ENCODE results near the gene ARHGEF11.

The ARHGEF11 gene

GRCh38 chr1:157021688-157022087, 23.9 kb downstream of the ARHGEF11 start:
- Histone ChIP-seq H2BK5ac (ENCODE audit: low read depth, low read length, poor library complexity, severe bottlenecking) (no peak overlapping the region), H2AFZ (ENCODE audit: low read depth, low read length) (no peak overlapping the region)
- WGBS = 100% methylated on average over 1 of the region's 1 CpG

GRCh38 chr1:157019457-157019856, 26.1 kb downstream of the ARHGEF11 start:
- H3K23ac ChIP-seq (ENCODE audit: low read length in 2 of 2) = no peak overlapping the region
- no peaks in the 10 kb centered on the region for H3K4me1 ChIP-seq (ENCODE audit: control insufficient read depth, insufficient read depth, low read depth, low read length)
- H2BK12ac ChIP-seq (ENCODE audit: low read length in 2 of 2) = no peak overlapping the region
- H4K8ac ChIP-seq (ENCODE audit: low read length) = no peak overlapping the region
- no peak overlapping the region for H3K27ac ChIP-seq (ENCODE audit: low read length, poor library complexity, severe bottlenecking)
- H4K91ac ChIP-seq (ENCODE audit: low read length) = no peak overlapping the region
- H2AK5ac ChIP-seq (ENCODE audit: low read length, severe bottlenecking) = no peak overlapping the region
- no peak overlapping the region for H3K14ac ChIP-seq (ENCODE audit: low read length in 2 of 2)
- no peak overlapping the region for H2BK15ac ChIP-seq (ENCODE audit: low read depth, poor library complexity, severe bottlenecking)
- H3K4me3 ChIP-seq (ENCODE audit: insufficient read depth in 1 of 2, low read depth in 1 of 2, low read length in 2 of 2) = no peak overlapping the region
- no peak overlapping the region for H2BK5ac ChIP-seq (ENCODE audit: low read depth, low read length, poor library complexity, severe bottlenecking)
- peaks cover 13% of the 10 kb centered on the region for H3K79me1 ChIP-seq (replicated peaks; ENCODE audit: low read length, poor library complexity, severe bottlenecking)
- DNase-seq = no peak
- no peaks in the 10 kb centered on the region for H3K36me3 ChIP-seq (ENCODE audit: control insufficient read depth in 1 of 2, insufficient read depth in 2 of 2, low read depth in 1 of 2, low read length in 2 of 2)
- no peak overlapping the region for H2AFZ ChIP-seq (ENCODE audit: low read depth, low read length)
- H3K27me3 ChIP-seq (ENCODE audit: control insufficient read depth in 1 of 2, insufficient read depth in 1 of 2, low read length in 2 of 2) = no peaks in the 10 kb centered on the region
- no peak overlapping the region for H3K4me2 ChIP-seq (ENCODE audit: low read length, poor library complexity, severe bottlenecking)
- no peak overlapping the region for H3K18ac ChIP-seq (ENCODE audit: low read depth in 1 of 2, low read length in 2 of 2)
- H2BK120ac ChIP-seq (ENCODE audit: low read depth, low read length) = no peak overlapping the region
- H3K9ac ChIP-seq (ENCODE audit: low read length) = no peak overlapping the region
- no peak overlapping the region for H3K4ac ChIP-seq (ENCODE audit: low read depth in 1 of 2, low read length in 2 of 2)
- H3K9me3 ChIP-seq (ENCODE audit: control insufficient read depth, low read length) = peaks cover 17% of the 10 kb centered on the region

More at GRCh38 chr1:157021688-157022087, 23.9 kb downstream of the ARHGEF11 start:
- Histone ChIP-seq H3K27me3 (ENCODE audit: control insufficient read depth in 1 of 2, insufficient read depth in 1 of 2, low read length in 2 of 2) (no peaks in the 10 kb centered on the region), H3K4ac (ENCODE audit: low read depth in 1 of 2, low read length in 2 of 2) (no peak overlapping the region), H3K4me2 (ENCODE audit: low read length, poor library complexity, severe bottlenecking) (no peak overlapping the region), H3K36me3 (ENCODE audit: control insufficient read depth in 1 of 2, insufficient read depth in 2 of 2, low read depth in 1 of 2, low read length in 2 of 2) (no peaks in the 10 kb centered on the region), H3K27ac (ENCODE audit: low read length, poor library complexity, severe bottlenecking) (no peak overlapping the region), H4K91ac (ENCODE audit: low read length) (no peak overlapping the region), H3K79me1 (replicated peaks; ENCODE audit: low read length, poor library complexity, severe bottlenecking) (peaks cover 7% of the 10 kb centered on the region), H3K9ac (ENCODE audit: low read length) (no peak overlapping the region), H4K8ac (ENCODE audit: low read length) (no peak overlapping the region), H2BK15ac (ENCODE audit: low read depth, poor library complexity, severe bottlenecking) (no peak overlapping the region), H3K14ac (ENCODE audit: low read length in 2 of 2) (no peak overlapping the region), H3K9me3 (ENCODE audit: control insufficient read depth, low read length) (peaks cover 17% of the 10 kb centered on the region), H3K4me3 (ENCODE audit: insufficient read depth in 1 of 2, low read depth in 1 of 2, low read length in 2 of 2) (no peak overlapping the region), H2BK120ac (ENCODE audit: low read depth, low read length) (no peak overlapping the region), H3K4me1 (ENCODE audit: control insufficient read depth, insufficient read depth, low read depth, low read length) (no peaks in the 10 kb centered on the region), H2AK5ac (ENCODE audit: low read length, severe bottlenecking) (no peak overlapping the region), H2BK12ac (ENCODE audit: low read length in 2 of 2) (no peak overlapping the region), H3K23ac (ENCODE audit: low read length in 2 of 2) (no peak overlapping the region), H3K18ac (ENCODE audit: low read depth in 1 of 2, low read length in 2 of 2) (no peak overlapping the region)
- DNase-seq = no peak

- Histone ChIP-seq H3K4ac (ENCODE audit: low read depth in 1 of 2, low read length in 2 of 2) (no peak overlapping the region), H2BK12ac (ENCODE audit: low read length in 2 of 2) (no peak overlapping the region)
- no peak for DNase-seq
Measured at GRCh38 chr1:157011845-157012244, 33.7 kb downstream of the ARHGEF11 start.

GRCh38 chr1:157008502-157008901, 37.0 kb downstream of the ARHGEF11 start:
- Histone ChIP-seq H2BK5ac (ENCODE audit: low read depth, low read length, poor library complexity, severe bottlenecking) (no peak overlapping the region), H3K14ac (ENCODE audit: low read length in 2 of 2) (no peak overlapping the region), H3K4me1 (ENCODE audit: control insufficient read depth, insufficient read depth, low read depth, low read length) (peaks cover 2% of the 10 kb centered on the region), H3K23ac (ENCODE audit: low read length in 2 of 2) (no peak overlapping the region), H2BK15ac (ENCODE audit: low read depth, poor library complexity, severe bottlenecking) (no peak overlapping the region), H4K91ac (ENCODE audit: low read length) (no peak overlapping the region), H2AK5ac (ENCODE audit: low read length, severe bottlenecking) (no peak overlapping the region), H3K27ac (ENCODE audit: low read length, poor library complexity, severe bottlenecking) (no peak overlapping the region), H3K4me2 (ENCODE audit: low read length, poor library complexity, severe bottlenecking) (no peak overlapping the region), H3K36me3 (ENCODE audit: control insufficient read depth in 1 of 2, insufficient read depth in 2 of 2, low read depth in 1 of 2, low read length in 2 of 2) (no peaks in the 10 kb centered on the region), H4K8ac (ENCODE audit: low read length) (no peak overlapping the region), H3K9me3 (ENCODE audit: control insufficient read depth, low read length) (no peaks in the 10 kb centered on the region), H2BK120ac (ENCODE audit: low read depth, low read length) (no peak overlapping the region), H3K27me3 (ENCODE audit: control insufficient read depth in 1 of 2, insufficient read depth in 1 of 2, low read length in 2 of 2) (no peaks in the 10 kb centered on the region), H2AFZ (ENCODE audit: low read depth, low read length) (no peak overlapping the region), H3K18ac (ENCODE audit: low read depth in 1 of 2, low read length in 2 of 2) (no peak overlapping the region), H3K4me3 (ENCODE audit: insufficient read depth in 1 of 2, low read depth in 1 of 2, low read length in 2 of 2) (no peak overlapping the region), H3K4ac (ENCODE audit: low read depth in 1 of 2, low read length in 2 of 2) (no peak overlapping the region), H3K9ac (ENCODE audit: low read length) (no peak overlapping the region), H2BK12ac (ENCODE audit: low read length in 2 of 2) (no peak overlapping the region), H3K79me1 (replicated peaks; ENCODE audit: low read length, poor library complexity, severe bottlenecking) (peaks cover 41% of the 10 kb centered on the region)
- DNase-seq = no peak
- whole genome bisulfite sequencing = 29% methylated on average over 1 of the region's 1 CpG

More at GRCh38 chr1:157011845-157012244, 33.7 kb downstream of the ARHGEF11 start:
- no peak overlapping the region for H2AK5ac ChIP-seq (ENCODE audit: low read length, severe bottlenecking)
- no peak overlapping the region for H3K23ac ChIP-seq (ENCODE audit: low read length in 2 of 2)
- no peak overlapping the region for H3K27ac ChIP-seq (ENCODE audit: low read length, poor library complexity, severe bottlenecking)
- no peak overlapping the region for H3K9ac ChIP-seq (ENCODE audit: low read length)
- H2AFZ ChIP-seq (ENCODE audit: low read depth, low read length) = no peak overlapping the region
- no peaks in the 10 kb centered on the region for H3K36me3 ChIP-seq (ENCODE audit: control insufficient read depth in 1 of 2, insufficient read depth in 2 of 2, low read depth in 1 of 2, low read length in 2 of 2)
- H3K4me3 ChIP-seq (ENCODE audit: insufficient read depth in 1 of 2, low read depth in 1 of 2, low read length in 2 of 2) = no peak overlapping the region
- no peak overlapping the region for H4K91ac ChIP-seq (ENCODE audit: low read length)
- no peak overlapping the region for H3K4me2 ChIP-seq (ENCODE audit: low read length, poor library complexity, severe bottlenecking)
- no peak overlapping the region for H4K8ac ChIP-seq (ENCODE audit: low read length)
- H2BK5ac ChIP-seq (ENCODE audit: low read depth, low read length, poor library complexity, severe bottlenecking) = no peak overlapping the region
- no peak overlapping the region for H3K18ac ChIP-seq (ENCODE audit: low read depth in 1 of 2, low read length in 2 of 2)
- no peak overlapping the region for H2BK120ac ChIP-seq (ENCODE audit: low read depth, low read length)
- H3K9me3 ChIP-seq (ENCODE audit: control insufficient read depth, low read length) = no peaks in the 10 kb centered on the region
- H3K4me1 ChIP-seq (ENCODE audit: control insufficient read depth, insufficient read depth, low read depth, low read length) = no peaks in the 10 kb centered on the region
- H3K79me1 ChIP-seq (replicated peaks; ENCODE audit: low read length, poor library complexity, severe bottlenecking) = peaks cover 39% of the 10 kb centered on the region
- no peak overlapping the region for H2BK15ac ChIP-seq (ENCODE audit: low read depth, poor library complexity, severe bottlenecking)
- H3K27me3 ChIP-seq (ENCODE audit: control insufficient read depth in 1 of 2, insufficient read depth in 1 of 2, low read length in 2 of 2) = no peaks in the 10 kb centered on the region
- H3K14ac ChIP-seq (ENCODE audit: low read length in 2 of 2) = no peak overlapping the region
- WGBS = 97% methylated on average over 3 of the region's 3 CpGs
